GM15510 (cell line): ENCODE results near the gene RBP5.

Experiments
- POLR2A ChIP-seq: IDR thresholded peaks from 3 replicates; pipeline ENCODE4 v1.6.1; 2011; ENCODE audit warnings: borderline replicate concordance; ENCODE audit not compliant: insufficient read length; ENCODE audit errors: extremely low read depth

The RBP5 gene

DNA sequence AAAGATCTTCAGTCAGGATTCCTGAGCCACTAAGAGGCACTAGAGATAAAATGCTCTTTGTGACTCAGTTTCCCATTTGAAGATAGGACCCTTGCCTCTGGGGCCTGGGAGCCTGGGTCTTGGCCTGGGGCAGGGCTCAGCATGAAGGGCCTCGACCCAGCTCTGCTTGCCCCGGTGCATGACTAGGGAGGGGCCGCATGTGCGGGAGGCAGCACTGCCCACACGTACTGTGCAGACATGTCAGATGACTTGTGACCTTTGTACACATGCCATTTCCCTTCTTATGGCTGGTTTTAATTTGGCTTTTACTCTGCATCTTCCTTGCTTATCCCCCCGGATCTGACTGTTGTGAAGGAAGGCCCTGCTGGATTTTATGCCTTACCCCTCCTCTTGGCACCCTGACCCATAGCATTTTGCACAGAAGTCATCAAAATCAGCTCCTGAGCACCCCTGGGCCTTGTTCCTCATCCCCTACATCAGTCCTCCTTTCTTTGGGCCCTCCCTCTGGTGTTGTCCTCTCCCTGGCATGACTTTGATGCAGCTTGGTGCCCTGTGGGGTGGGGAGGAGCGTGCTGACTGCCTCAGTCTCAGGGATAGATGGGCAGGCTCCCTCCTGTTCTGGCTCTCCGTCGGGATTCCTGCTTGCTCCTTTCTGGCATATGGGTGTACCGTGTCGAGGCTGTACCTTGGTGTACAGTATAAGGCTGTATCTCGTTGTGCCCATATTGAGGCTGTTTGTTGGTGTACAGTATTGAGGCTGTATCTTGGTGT, 5.9 kb upstream of the RBP5 start:
- no peak for TF ChIP-seq POLR2A

DNA sequence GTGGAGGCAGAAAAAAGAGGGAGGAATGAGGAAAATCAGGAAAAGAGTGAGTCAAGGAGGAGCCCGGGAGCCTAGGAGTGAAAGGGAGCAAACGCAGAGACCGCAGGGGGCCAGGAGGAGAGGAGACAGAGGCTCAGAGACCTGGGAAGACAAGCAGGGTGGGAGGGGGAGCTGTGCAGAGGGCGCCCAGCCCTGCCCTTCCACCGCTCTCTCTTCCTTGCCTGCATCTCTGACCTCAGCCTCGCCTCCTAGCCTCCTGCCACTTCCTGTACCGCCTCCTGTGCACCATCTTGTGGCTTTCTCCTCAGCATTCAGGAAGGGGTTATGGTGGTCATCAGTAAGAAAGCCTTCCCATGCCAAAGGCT, 2.8 kb upstream of the RBP5 start:
- TF ChIP-seq POLR2A: no peak

- no peak for TF ChIP-seq POLR2A
Observed at GRCh38 chr12:7130701-7131501, 2.2 kb upstream of the RBP5 start.

GRCh38 chr12:7129872-7130691, 1.4 kb upstream of the RBP5 start, which contains the start of gene CLSTN3:
Gene CLSTN3, plus strand, starts transcription at chr12:7130371. Its CDS starts 278 bp downstream, at chr12:7130649.
- no peak for TF ChIP-seq POLR2A

DNA sequence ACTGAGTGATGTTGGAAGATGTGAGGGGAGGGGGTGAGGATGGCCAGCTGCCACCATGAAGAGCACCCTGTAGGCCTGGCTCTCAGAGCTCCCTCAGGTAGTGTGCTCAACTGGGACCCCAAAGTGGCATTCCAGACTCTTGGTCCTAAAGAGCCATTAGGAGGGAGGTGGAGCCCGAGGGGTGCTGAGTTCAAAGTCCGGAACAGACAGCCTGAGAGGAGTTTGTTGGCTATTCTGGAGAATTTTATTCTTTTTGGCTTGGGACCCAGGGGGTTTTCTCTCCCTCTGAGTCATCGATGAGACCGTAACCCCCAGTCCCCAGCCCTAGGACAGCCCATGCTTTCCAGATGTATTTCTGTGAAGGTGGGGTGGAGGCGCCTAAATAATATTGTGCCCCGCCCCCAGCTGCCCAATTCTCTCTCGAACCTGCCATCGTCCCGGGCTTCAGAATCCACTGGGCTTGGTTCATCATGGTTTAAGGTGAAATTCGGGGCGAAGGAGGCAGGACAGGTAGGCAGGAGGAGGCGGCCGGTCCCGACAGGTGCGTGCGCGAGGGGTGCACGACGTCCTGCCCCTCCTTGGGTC, 690 bp upstream of the RBP5 start:
- TF ChIP-seq POLR2A: no peak

DNA sequence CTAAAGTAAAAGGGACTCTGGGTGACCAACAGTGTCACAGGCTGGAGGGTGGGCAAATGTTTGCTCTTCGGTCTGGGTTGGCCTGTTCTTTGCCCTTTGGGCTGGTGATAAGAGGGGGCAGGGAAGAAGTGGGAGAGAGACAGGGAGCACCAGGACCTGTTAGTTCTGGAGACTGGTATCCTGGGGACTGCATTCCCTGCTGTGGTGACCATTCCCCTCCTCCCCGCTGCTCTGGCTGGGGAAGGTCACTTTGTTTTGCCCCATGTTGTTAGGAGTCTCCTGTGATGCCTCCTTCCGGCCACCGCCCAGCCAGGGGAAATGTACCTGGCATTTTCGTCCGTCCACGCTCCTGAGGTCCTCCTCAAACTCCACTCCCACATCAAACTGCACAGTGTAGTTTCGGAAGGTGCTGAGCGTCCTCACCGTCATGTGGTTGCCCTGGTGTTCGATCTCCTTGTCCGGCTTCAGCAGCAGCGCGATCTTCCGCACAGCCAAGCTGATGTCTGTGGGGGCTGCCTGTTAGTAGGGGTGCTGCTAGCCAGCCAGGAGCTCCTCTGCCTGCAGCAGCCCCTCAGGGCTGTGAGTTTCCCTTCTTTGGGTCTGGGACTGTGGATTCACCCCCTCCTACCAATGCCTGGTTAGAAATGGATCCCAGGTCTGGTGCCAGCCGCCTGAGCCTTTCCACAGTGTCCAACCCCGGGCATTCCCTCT, 618 bp downstream of the RBP5 start:
- TF ChIP-seq POLR2A: no peak

GRCh38 chr12:7125632-7126227, 3.0 kb downstream of the RBP5 start:
- TF ChIP-seq POLR2A: no peak

DNA sequence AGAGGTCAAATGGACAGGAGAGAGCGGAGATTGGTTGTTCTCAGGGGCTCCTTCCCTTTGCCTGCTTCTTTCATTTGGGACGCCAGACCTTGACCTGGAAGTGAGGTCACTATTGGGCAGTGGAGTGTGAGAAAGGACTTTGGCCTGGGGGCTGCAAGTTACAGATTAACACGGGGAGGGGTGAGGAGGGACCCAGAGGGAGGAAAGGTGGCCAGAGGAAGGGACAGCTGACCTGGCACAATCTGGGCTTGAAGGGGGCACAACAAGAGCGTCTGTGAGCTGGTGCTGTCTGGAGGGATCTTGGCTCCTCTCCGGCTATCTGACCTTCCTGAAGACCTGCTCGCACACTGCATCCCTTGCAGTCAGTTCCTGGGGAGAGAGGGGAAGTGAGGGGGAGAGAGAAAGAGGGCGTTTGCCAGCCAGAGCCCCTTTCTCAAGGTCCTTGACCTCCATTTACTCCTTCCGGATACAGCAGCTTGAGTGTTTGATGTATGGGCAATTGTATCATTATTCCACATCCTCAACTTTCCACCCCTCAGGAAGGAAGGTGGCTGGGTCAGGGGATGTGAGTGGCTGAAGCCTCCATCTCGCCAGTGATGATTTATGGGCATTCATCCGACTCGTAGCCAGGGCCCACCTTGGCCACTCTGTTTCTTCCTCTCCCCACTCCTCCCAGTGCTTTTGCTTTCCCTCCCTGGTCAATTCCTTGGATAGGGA, 4.7 kb downstream of the RBP5 start:
- TF ChIP-seq POLR2A: no peak

DNA sequence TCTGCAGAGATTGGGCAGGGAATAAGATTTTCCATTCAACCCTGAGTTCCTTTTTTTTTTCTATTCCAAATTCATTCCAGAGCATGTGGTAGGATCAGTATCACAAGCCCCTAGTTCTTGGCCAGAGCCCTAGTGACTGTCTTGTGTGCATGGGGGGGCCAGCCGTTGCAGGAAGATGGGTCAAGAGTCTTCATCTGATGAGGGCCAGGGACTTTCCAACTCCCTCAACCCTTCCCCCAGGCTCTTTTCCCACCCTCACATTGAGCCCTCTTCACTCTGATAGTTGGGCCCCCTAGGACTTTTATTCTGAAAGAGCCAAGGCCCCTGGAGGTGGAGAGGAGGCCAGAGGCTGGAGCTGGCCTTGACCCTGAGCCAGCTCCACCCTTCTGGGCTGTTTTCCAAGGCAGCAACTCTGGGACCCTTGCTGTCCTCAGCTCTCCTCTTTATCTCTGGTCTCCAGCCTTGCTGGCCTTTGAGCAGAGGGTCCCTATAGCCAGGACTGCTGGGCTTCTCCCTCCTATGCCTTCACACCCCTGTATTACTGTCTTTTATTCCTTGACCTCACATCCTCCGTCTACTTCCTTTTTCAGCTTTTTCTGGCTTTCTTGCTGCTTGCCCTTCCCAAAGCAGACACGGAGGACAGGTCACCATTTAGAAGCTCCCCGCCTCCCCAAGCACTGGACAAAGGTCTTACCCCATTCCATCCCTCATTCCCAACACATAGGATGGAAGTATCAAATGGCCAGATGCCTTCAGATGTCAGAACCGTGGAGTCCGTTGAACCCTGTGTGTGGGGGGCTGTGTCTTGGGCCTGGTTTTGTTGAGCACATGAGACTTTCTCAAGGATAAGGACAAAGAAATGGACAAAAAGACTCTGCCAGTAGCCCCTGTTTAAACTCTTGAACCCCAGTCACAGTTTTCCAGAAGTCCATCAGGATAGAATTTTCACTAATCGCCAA, 5.6 kb downstream of the RBP5 start:
- TF ChIP-seq POLR2A: no peak

- no peak for TF ChIP-seq POLR2A
Observed at GRCh38 chr12:7121324-7121723, 7.4 kb downstream of the RBP5 start.

DNA sequence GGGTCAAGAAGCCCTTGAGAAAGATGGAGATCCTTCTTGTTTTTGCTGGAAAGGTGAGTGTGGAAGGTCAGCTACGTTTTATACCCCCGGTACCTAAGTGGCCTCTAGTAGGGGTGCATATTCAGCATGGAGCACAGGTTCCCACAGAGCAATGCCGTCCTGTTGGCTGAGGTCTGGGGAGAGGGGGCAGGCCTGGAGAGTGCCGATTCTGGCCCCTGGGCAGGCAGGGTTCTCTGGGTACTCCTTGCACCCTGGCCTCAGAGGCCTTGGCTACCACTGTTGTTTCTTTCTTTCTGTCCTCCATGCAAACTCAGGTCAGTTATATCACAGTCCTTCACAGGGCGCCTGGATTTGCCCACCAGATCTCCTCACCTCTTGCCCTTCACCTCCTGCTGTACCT, 8.5 kb downstream of the RBP5 start:
- no peak for TF ChIP-seq POLR2A

GRCh38 chr12:7118881-7119280, 9.8 kb downstream of the RBP5 start:
- no peak for TF ChIP-seq POLR2A
